Activated CD8-positive, alpha-beta T cell treated with anti-CD3 and anti-CD28 coated beads for 36 hours (primary cell): Measurements from ENCODE around the gene MYO9A. TPM values are rescaled to one million over a fixed set of nuclear protein-coding genes. Genes with fewer than 3 reads are reported as not detected.

Experiments
- ATAC-seq: fragments of 200-7000 bp; cut with Tn5 transposase; one replicate; pipeline ENCODE4 v1.10.0; 2021; ENCODE audit warnings: mild to moderate bottlenecking, moderate library complexity
- CTCF ChIA-PET: fragments of 350-600 bp; sonication (Branson Sonifier 250); formaldehyde crosslinking; loops from one replicate; lab custom pipeline; 2021; ENCODE audit warnings: antibody characterized with exemption; lab: Charles Lee
- POLR2A ChIA-PET: fragments of 350-600 bp; sonication (Branson Sonifier 250); formaldehyde crosslinking; loops from one replicate; lab custom pipeline; 2021; ENCODE audit warnings: antibody characterized with exemption; lab: Charles Lee
- DNase-seq: peaks from one replicate; pipeline ENCODE4 v3.0.0-alpha.2; 2020
- H3K27ac Mint-ChIP-seq: one replicate; pipeline ENCODE4 v1.8.0; 2021; ENCODE audit warnings: mild to moderate bottlenecking, mixed read lengths
- H3K27me3 Mint-ChIP-seq: one replicate; pipeline ENCODE4 v1.8.0; 2021; ENCODE audit warnings: mixed read lengths
- H3K36me3 Mint-ChIP-seq: one replicate; pipeline ENCODE4 v1.8.0; 2021; ENCODE audit warnings: low read depth, mixed read lengths
- H3K4me1 Mint-ChIP-seq: one replicate; pipeline ENCODE4 v1.8.0; 2021; ENCODE audit warnings: low read depth, mixed read lengths
- H3K4me3 Mint-ChIP-seq: one replicate; pipeline ENCODE4 v1.8.0; 2021; ENCODE audit warnings: mild to moderate bottlenecking, moderate library complexity, mixed read lengths
- H3K9me3 Mint-ChIP-seq: one replicate; pipeline ENCODE4 v1.8.0; 2021; ENCODE audit warnings: mixed read lengths
- intact Hi-C: fragments of 100-400 bp; cut with micrococcal nuclease; formaldehyde crosslinking; loops from one replicate; pipeline ENCODE4 v1.10.0; 2022
- total RNA-seq, 2 experiments: library from RNA; stranded (reverse); gene quantifications; one replicate each; pipeline ENCODE4 v1.2.3, GENCODE V29; 2021
- TF ChIP-seq, protein P1 (sequence below): fragments of 200-600 bp; IDR thresholded peaks from one replicate; pipeline ENCODE4 v1.8.0; 2022; ENCODE audit warnings: antibody characterized with exemption, mild to moderate bottlenecking

The MYO9A gene, protein sequence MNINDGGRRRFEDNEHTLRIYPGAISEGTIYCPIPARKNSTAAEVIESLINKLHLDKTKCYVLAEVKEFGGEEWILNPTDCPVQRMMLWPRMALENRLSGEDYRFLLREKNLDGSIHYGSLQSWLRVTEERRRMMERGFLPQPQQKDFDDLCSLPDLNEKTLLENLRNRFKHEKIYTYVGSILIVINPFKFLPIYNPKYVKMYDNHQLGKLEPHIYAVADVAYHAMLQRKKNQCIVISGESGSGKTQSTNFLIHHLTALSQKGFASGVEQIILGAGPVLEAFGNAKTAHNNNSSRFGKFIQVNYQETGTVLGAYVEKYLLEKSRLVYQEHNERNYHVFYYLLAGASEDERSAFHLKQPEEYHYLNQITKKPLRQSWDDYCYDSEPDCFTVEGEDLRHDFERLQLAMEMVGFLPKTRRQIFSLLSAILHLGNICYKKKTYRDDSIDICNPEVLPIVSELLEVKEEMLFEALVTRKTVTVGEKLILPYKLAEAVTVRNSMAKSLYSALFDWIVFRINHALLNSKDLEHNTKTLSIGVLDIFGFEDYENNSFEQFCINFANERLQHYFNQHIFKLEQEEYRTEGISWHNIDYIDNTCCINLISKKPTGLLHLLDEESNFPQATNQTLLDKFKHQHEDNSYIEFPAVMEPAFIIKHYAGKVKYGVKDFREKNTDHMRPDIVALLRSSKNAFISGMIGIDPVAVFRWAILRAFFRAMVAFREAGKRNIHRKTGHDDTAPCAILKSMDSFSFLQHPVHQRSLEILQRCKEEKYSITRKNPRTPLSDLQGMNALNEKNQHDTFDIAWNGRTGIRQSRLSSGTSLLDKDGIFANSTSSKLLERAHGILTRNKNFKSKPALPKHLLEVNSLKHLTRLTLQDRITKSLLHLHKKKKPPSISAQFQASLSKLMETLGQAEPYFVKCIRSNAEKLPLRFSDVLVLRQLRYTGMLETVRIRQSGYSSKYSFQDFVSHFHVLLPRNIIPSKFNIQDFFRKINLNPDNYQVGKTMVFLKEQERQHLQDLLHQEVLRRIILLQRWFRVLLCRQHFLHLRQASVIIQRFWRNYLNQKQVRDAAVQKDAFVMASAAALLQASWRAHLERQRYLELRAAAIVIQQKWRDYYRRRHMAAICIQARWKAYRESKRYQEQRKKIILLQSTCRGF (N-terminal part only)
- 10 to 100 TPM; 16.8 to 18.7 TPM for total RNA-seq

- Mint-ChIP-seq H3K4me3 (peak within 1 kb of the TSS; percentile 89), H3K9me3 (no peaks in the 10 kb centered on the region), H3K27me3 (no peaks in the 10 kb centered on the region), H3K36me3 (no peaks in the 10 kb centered on the region), H3K27ac (peak within 1 kb of the TSS; percentile 99), H3K4me1 (peaks cover 28% of the 10 kb centered on the region)
- intact Hi-C loops: no loop called here
- ATAC-seq (peak; percentile 81), DNase-seq (peak; percentile 99)
- POLR2A ChIA-PET: interaction anchor here (0.6 to 1.6 kb wide), 3 partner anchors 38 to 237 kb away, joined by 3 to 4 read pairs (median 3); no protein-coding TSS in a partner anchor
- TF ChIP-seq, protein P1, sequence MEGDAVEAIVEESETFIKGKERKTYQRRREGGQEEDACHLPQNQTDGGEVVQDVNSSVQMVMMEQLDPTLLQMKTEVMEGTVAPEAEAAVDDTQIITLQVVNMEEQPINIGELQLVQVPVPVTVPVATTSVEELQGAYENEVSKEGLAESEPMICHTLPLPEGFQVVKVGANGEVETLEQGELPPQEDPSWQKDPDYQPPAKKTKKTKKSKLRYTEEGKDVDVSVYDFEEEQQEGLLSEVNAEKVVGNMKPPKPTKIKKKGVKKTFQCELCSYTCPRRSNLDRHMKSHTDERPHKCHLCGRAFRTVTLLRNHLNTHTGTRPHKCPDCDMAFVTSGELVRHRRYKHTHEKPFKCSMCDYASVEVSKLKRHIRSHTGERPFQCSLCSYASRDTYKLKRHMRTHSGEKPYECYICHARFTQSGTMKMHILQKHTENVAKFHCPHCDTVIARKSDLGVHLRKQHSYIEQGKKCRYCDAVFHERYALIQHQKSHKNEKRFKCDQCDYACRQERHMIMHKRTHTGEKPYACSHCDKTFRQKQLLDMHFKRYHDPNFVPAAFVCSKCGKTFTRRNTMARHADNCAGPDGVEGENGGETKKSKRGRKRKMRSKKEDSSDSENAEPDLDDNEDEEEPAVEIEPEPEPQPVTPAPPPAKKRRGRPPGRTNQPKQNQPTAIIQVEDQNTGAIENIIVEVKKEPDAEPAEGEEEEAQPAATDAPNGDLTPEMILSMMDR: no peak
- CTCF ChIA-PET: interaction anchor here (1.0 kb wide), 1 partner anchor 9 kb away, joined by 3 read pairs; no protein-coding TSS in a partner anchor
Observed at GRCh38 chr15:72118017-72118978, at the start of gene MYO9A, which contains the start of gene SENP8. TSS of gene MYO9A (minus strand) at chr15:72118150. CDS start at chr15:72046563, 71,587 bp downstream. TSS of gene SENP8 (plus strand) at chr15:72118403. CDS start at chr15:72139624, 21,221 bp downstream.

GRCh38 chr15:72167445-72167844 lies 49.5 kb upstream of the MYO9A start:
- intact Hi-C loops: no loop called here
- ATAC-seq (no peak), DNase-seq (no peak)
- TF ChIP-seq, protein P1: no peak
- Mint-ChIP-seq H3K4me3 (no peak overlapping the region), H3K27me3 (no peaks in the 10 kb centered on the region), H3K36me3 (no peaks in the 10 kb centered on the region), H3K27ac (no peak overlapping the region), H3K9me3 (no peaks in the 10 kb centered on the region), H3K4me1 (peaks cover 6% of the 10 kb centered on the region)
- POLR2A ChIA-PET: no interaction called here
- CTCF ChIA-PET: interaction anchor here (2.2 kb wide), 1 partner anchor 11 kb away, joined by 13 read pairs; no protein-coding TSS in a partner anchor

- H3K27ac Mint-ChIP-seq: no peak overlapping the region
- ATAC-seq (no peak), DNase-seq (no peak)
- peaks cover 6% of the 10 kb centered on the region for H3K4me1 Mint-ChIP-seq
- intact Hi-C loops: no loop called here
- H3K9me3 Mint-ChIP-seq: no peaks in the 10 kb centered on the region
- TF ChIP-seq, protein P1: no peak
- H3K27me3 Mint-ChIP-seq: no peaks in the 10 kb centered on the region
- ChIA-PET CTCF (interaction anchor here (2.2 kb wide), 1 partner anchor 11 kb away, joined by 13 read pairs; no protein-coding TSS in a partner anchor), POLR2A (no interaction called here)
- no peaks in the 10 kb centered on the region for H3K36me3 Mint-ChIP-seq
- no peak overlapping the region for H3K4me3 Mint-ChIP-seq
Observed at GRCh38 chr15:72166716-72167417, 48.9 kb upstream of the MYO9A start.

GRCh38 chr15:72163719-72164118 lies 45.8 kb upstream of the MYO9A start:
- Mint-ChIP-seq H3K4me1 (peaks cover 6% of the 10 kb centered on the region), H3K36me3 (no peaks in the 10 kb centered on the region), H3K27me3 (no peaks in the 10 kb centered on the region), H3K4me3 (no peak overlapping the region), H3K9me3 (no peaks in the 10 kb centered on the region), H3K27ac (no peak overlapping the region)
- TF ChIP-seq, protein P1: no peak
- DNase-seq: no peak
- ChIA-PET CTCF (interaction anchor here (1.0 to 2.7 kb wide), 5 partner anchors 8 to 420 kb away, joined by 3 to 9 read pairs (median 3); no protein-coding TSS in a partner anchor), POLR2A (no interaction called here)
- intact Hi-C loops: no loop called here
- ATAC-seq: no peak
